ENCODE measurements around the gene TXNL1. TPM values are rescaled to one million over a fixed set of nuclear protein-coding genes. Genes with fewer than 3 reads are reported as not detected.
A peak's percentile ranks its signal among the peaks of the same experiment; 100 is the strongest.

TXNL1 gene
- total RNA-seq, 1 experiment from 2014 or later = 48.4 TPM

GRCh38 chr18:56651771-56652092, 13.3 kb upstream of the TXNL1 start:
- Histone ChIP-seq H3K36me3 (replicated peaks; ENCODE audit: control insufficient read depth, insufficient read depth, low read length) (no peaks in the 10 kb centered on the region), H3K4me3 (ENCODE audit: insufficient read depth, low read depth, low read length) (peak overlapping the region; percentile 80), H3K27me3 (ENCODE audit: control insufficient read depth, insufficient read depth, low read length) (no peaks in the 10 kb centered on the region)
- DNase-seq = no peak

DNA sequence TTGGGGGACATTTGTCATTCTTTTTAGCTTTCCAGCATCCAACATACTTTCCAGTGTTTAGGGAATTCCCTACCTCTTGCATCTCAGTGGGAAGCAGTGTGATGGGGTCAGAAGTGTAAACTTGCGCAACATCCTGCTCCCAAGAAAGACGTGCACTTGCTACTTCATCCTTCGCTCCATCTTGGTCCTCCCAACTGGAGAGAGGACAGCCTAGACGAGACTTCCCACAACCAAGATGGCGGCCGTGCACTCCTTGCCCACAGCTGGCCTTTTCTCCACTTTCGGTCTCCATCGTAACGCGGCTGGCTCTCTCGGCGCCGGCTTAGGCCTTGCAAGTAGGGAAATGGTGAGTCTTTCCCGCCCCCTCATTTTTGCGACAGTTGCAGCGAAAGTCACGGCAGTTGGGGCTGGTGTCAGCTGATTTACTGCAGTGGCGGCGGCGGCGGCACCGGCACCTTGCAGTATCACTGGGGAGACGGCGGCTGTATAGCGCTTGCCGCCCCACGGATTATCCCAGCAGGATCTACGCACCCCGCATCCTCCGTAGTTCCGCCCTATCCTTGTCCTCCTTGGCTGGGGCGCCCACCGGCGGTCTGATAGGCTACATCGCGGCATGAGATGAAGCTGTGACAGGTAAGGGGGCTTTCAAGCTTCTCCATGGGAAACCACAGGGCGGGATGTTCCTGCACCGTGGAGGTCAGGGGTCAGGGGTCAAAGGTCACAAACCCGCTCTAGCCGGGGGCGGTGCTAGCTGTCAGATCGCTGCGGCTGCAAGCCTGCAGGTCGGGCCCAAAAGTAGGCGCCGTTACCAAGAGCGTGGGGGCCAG, 12.8 kb upstream of the TXNL1 start, which contains the start of gene WDR7:
Gene WDR7, plus strand, starts transcription at position 416 of the 827 bp plus-strand sequence. CDS start 21,157 bp downstream, outside the sequence.
- H3K27me3 ChIP-seq (ENCODE audit: control insufficient read depth, insufficient read depth, low read length) = no peaks in the 10 kb centered on the region
- peak within 1 kb of the TSS; percentile 80 for H3K4me3 ChIP-seq (ENCODE audit: insufficient read depth, low read depth, low read length)
- DNase-seq = peak; percentile 79
- no peaks in the 10 kb centered on the region for H3K36me3 ChIP-seq (replicated peaks; ENCODE audit: control insufficient read depth, insufficient read depth, low read length)

- DNase-seq = no peak
- Histone ChIP-seq H3K4me3 (ENCODE audit: insufficient read depth, low read depth, low read length) (no peak overlapping the region), H3K27me3 (ENCODE audit: control insufficient read depth, insufficient read depth, low read length) (no peaks in the 10 kb centered on the region), H3K36me3 (replicated peaks; ENCODE audit: control insufficient read depth, insufficient read depth, low read length) (no peaks in the 10 kb centered on the region)
These were observed 11.6 kb upstream of the TXNL1 start for GRCh38 chr18:56649996-56650395.

GRCh38 chr18:56647951-56648893, 9.8 kb upstream of the TXNL1 start:
- Histone ChIP-seq H3K27me3 (ENCODE audit: control insufficient read depth, insufficient read depth, low read length) (no peaks in the 10 kb centered on the region), H3K4me3 (ENCODE audit: insufficient read depth, low read depth, low read length) (no peak overlapping the region), H3K36me3 (replicated peaks; ENCODE audit: control insufficient read depth, insufficient read depth, low read length) (no peaks in the 10 kb centered on the region)
- DNase-seq = no peak

DNA sequence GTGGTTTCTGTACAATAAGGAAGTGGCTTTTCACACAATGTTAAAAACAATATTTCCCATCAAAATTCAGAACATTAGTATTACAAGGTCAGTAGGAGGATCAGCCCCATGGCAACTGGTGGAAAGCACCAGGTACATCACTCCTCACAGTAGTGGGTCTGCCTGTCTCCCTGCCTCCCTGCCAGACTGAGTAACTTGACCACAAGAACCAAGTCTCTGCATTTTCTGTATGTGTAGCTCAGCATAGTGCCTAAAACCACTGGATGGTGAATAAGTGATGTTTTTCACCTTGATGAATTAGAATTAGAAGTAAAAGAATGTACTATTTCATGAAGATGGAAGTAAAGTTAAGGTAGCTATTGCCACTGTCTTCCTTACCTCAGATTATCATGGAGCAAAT, 8.7 kb upstream of the TXNL1 start:
- H3K36me3 ChIP-seq (replicated peaks; ENCODE audit: control insufficient read depth, insufficient read depth, low read length) = no peaks in the 10 kb centered on the region
- no peak for DNase-seq
- no peak overlapping the region for H3K4me3 ChIP-seq (ENCODE audit: insufficient read depth, low read depth, low read length)
- no peaks in the 10 kb centered on the region for H3K27me3 ChIP-seq (ENCODE audit: control insufficient read depth, insufficient read depth, low read length)

DNA sequence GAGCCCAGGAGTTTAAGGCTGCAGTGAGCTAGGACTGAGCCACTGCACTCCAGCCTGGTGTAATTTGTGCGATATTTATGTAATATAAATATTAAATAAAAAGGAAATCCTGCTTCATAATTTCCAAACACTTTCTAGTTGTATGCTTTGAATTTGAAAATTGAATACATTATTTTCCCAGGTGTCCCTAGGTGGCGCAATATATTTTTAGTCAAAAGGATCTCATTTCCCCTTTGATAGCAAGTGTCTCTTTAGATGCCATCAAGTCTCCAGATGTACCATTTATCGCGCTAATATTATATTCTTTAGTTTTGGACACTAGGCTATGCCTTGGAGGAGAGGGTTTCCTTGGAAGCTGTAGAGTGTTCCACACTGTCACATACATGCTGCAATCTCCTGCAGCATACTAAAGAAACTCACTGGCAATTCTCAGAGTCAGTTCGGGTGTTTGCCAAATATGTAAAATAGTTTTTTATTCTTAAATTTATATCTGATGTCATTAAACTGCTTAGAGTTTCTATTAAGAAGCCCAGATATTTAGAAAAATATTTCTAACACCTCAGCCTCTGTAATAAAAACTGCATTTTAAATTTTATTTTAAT, 7.1 kb upstream of the TXNL1 start:
- no peak overlapping the region for H3K4me3 ChIP-seq (ENCODE audit: insufficient read depth, low read depth, low read length)
- no peaks in the 10 kb centered on the region for H3K36me3 ChIP-seq (replicated peaks; ENCODE audit: control insufficient read depth, insufficient read depth, low read length)
- no peak for DNase-seq
- H3K27me3 ChIP-seq (ENCODE audit: control insufficient read depth, insufficient read depth, low read length) = no peaks in the 10 kb centered on the region

GRCh38 chr18:56643381-56643780, 5.0 kb upstream of the TXNL1 start:
- Histone ChIP-seq H3K36me3 (replicated peaks; ENCODE audit: control insufficient read depth, insufficient read depth, low read length) (no peaks in the 10 kb centered on the region), H3K4me3 (ENCODE audit: insufficient read depth, low read depth, low read length) (no peak overlapping the region), H3K27me3 (ENCODE audit: control insufficient read depth, insufficient read depth, low read length) (no peaks in the 10 kb centered on the region)
- DNase-seq = no peak

DNA sequence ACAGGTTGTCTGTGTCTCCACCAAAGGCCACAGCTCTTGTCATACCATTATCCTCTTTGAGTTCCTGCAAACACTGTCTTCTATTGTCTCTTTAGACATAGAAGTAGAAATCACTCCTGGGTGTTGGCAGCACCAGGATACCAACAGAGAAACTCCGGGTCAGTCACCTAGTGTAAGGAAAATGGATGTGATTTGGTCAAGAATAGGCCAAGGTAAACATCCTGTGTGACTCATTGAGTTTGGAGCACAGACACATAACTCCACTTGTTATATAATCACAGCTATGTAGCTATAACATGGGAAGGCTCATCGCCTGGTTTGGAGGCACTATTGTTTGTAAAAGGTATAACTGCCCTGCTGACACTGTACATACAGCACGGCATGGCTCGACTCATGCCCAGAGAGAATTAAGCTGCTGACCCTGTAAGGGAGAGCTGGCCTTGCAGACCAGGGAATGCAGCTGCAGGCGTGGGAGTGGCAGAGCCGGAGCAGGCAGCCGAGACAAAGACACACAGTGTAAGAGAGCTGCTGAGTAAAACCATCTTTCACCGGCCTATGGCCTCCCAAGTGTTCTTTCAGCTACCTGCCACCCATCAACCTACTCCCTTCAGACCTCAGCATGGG, 3.4 kb upstream of the TXNL1 start:
- Histone ChIP-seq H3K4me3 (ENCODE audit: insufficient read depth, low read depth, low read length) (no peak overlapping the region), H3K27me3 (ENCODE audit: control insufficient read depth, insufficient read depth, low read length) (no peaks in the 10 kb centered on the region), H3K36me3 (replicated peaks; ENCODE audit: control insufficient read depth, insufficient read depth, low read length) (no peaks in the 10 kb centered on the region)
- no peak for DNase-seq

DNA sequence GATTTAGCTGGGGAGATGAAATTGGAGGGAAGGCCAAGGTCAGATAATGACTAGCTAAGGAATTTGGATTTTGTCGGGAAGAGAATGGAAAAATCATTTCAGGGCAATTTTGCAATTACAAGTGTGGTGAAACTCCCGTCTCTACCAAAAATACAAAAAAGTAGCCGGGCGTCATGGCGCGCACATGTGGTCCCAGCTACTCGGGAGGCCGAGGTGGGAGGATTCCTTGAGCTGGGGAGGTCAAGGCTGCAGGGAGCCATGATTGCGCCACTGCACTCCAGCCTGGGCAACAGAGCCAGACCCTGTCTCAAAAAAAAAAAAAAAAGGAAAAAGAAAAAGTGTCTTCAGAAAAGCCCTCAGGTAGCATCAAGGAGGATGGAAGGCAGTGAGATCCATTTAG, 1.2 kb upstream of the TXNL1 start:
- H3K4me3 ChIP-seq (ENCODE audit: insufficient read depth, low read depth, low read length) = no peak overlapping the region
- H3K27me3 ChIP-seq (ENCODE audit: control insufficient read depth, insufficient read depth, low read length) = no peaks in the 10 kb centered on the region
- DNase-seq = no peak

GRCh38 chr18:56639104-56639381, 651 bp upstream of the TXNL1 start:
- Histone ChIP-seq H3K27me3 (ENCODE audit: control insufficient read depth, insufficient read depth, low read length) (no peaks in the 10 kb centered on the region), H3K4me3 (ENCODE audit: insufficient read depth, low read depth, low read length) (peak overlapping the region; percentile 95; the same call in 1 of the 2 replicates), H3K36me3 (replicated peaks; ENCODE audit: control insufficient read depth, insufficient read depth, low read length) (no peaks in the 10 kb centered on the region)
- peak; percentile 8 for DNase-seq

More for the DNA sequence above, 1.2 kb upstream of the TXNL1 start:
- H3K36me3 ChIP-seq (replicated peaks; ENCODE audit: control insufficient read depth, insufficient read depth, low read length) = no peaks in the 10 kb centered on the region

DNA sequence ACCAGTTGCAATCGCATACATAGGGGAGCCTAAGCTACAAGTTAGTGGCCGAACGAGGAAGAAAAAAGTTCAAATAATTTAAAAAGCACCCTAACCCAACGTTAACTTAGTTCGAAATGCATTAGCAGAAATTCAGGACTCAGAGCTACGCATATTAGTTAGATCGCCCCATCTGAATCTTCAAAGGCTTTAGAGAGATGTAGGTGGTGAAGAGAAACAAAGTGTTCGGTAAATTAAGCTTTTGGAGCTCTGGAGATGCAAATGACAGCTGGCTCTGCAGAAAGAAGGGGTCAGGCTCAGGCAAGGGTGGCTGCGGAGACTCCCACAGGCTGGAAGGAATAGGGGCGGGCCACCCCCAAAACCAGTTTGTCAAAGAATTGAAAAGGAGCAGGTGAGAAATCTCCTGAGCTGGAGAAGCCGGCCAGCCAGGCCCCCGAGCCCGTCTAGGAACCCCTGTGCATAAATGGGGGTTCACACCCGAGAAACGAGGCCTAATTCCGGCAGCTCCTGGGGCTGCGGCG, 621 bp downstream of the TXNL1 start:
- Histone ChIP-seq H3K36me3 (replicated peaks; ENCODE audit: control insufficient read depth, insufficient read depth, low read length) (no peaks in the 10 kb centered on the region), H3K27me3 (ENCODE audit: control insufficient read depth, insufficient read depth, low read length) (no peaks in the 10 kb centered on the region), H3K4me3 (ENCODE audit: insufficient read depth, low read depth, low read length) (peak overlapping the region; percentile 95)
- DNase-seq = no peak

DNA sequence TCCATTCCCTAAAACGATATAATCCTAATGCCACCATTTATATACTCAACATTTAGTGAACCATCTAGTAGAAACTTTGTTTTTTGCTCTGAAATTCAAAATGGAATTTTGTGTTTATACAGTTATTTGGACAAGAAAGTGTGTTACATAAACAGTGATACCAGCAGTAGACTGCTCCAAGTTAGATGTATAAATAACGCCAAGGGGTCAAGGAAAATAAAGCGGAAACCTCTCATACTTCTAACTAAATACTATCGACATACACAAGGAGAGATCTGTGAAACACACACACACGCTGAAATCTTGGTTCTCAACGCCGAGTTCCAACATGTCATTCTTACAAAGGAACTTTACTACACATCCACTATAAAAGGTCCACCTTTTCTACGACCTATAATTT, 1.2 kb downstream of the TXNL1 start:
- H3K4me3 ChIP-seq (ENCODE audit: insufficient read depth, low read depth, low read length) = peak overlapping the region; percentile 95
- no peaks in the 10 kb centered on the region for H3K27me3 ChIP-seq (ENCODE audit: control insufficient read depth, insufficient read depth, low read length)
- no peak for DNase-seq
- H3K36me3 ChIP-seq (replicated peaks; ENCODE audit: control insufficient read depth, insufficient read depth, low read length) = no peaks in the 10 kb centered on the region

GRCh38 chr18:56635007-56635406, 3.4 kb downstream of the TXNL1 start:
- DNase-seq = no peak
- H3K4me3 ChIP-seq (ENCODE audit: insufficient read depth, low read depth, low read length) = no peak overlapping the region
- no peaks in the 10 kb centered on the region for H3K36me3 ChIP-seq (replicated peaks; ENCODE audit: control insufficient read depth, insufficient read depth, low read length)
- H3K27me3 ChIP-seq (ENCODE audit: control insufficient read depth, insufficient read depth, low read length) = no peaks in the 10 kb centered on the region
